ENCODE measurements around the gene RPL7L1. TPM values are rescaled to one million over a fixed set of nuclear protein-coding genes. Genes with fewer than 3 reads are reported as not detected.
A peak's percentile ranks its signal among the peaks of the same experiment; 100 is the strongest.
"Not testable (repeated sequence)": the region's sequence is repeated elsewhere in the genome, so short reads cannot be mapped to it uniquely, and the experiment has no call there.

Gene RPL7L1
- total RNA-seq, 1 donor from 2014 or later, result 56.4 TPM

- H3K9me3 Mint-ChIP-seq (ENCODE audit: low read depth), result no peaks in the 10 kb centered on the region
- H3K27me3 Mint-ChIP-seq (ENCODE audit: low read depth), result no peaks in the 10 kb centered on the region
- no peak overlapping the region for H3K27ac Mint-ChIP-seq (ENCODE audit: unreplicated experiment)
- peaks cover 15% of the 10 kb centered on the region for H3K4me1 Mint-ChIP-seq (ENCODE audit: low read depth)
- no peaks in the 10 kb centered on the region for H3K36me3 Mint-ChIP-seq (ENCODE audit: low read depth)
- H3K4me3 Mint-ChIP-seq (ENCODE audit: unreplicated experiment), result no peak overlapping the region
- TF ChIP-seq CTCF (IDR thresholded peaks at IDR 0.05), result no peak
- no peak for DNase-seq (ENCODE audit: low spot score)
Observed at GRCh38 chr6:42896178-42896719, 16.8 kb downstream of the RPL7L1 start.

- no peak overlapping the region for H3K27ac Mint-ChIP-seq (ENCODE audit: unreplicated experiment)
- DNase-seq (ENCODE audit: low spot score), result no peak
Observed at GRCh38 chr6:42898891-42899361, 19.5 kb downstream of the RPL7L1 start.

GRCh38 chr6:42899871-42900270 is 20.5 kb downstream of the RPL7L1 start:
- peak overlapping the region; percentile 59 for H3K27ac Mint-ChIP-seq (ENCODE audit: unreplicated experiment)
- TF ChIP-seq CTCF (IDR thresholded peaks at IDR 0.05), result no peak
- peaks cover 21% of the 10 kb centered on the region for H3K4me1 Mint-ChIP-seq (ENCODE audit: low read depth)
- H3K36me3 Mint-ChIP-seq (ENCODE audit: low read depth), result no peaks in the 10 kb centered on the region
- no peaks in the 10 kb centered on the region for H3K9me3 Mint-ChIP-seq (ENCODE audit: low read depth)
- H3K27me3 Mint-ChIP-seq (ENCODE audit: low read depth), result no peaks in the 10 kb centered on the region
- peak; percentile 33 for DNase-seq (ENCODE audit: low spot score)
- H3K4me3 Mint-ChIP-seq (ENCODE audit: unreplicated experiment), result no peak overlapping the region

More at GRCh38 chr6:42898891-42899361, 19.5 kb downstream of the RPL7L1 start:
- peak; percentile 84 for TF ChIP-seq CTCF (IDR thresholded peaks at IDR 0.05)
- Mint-ChIP-seq H3K4me3 (ENCODE audit: unreplicated experiment) (peak overlapping the region; percentile 33), H3K4me1 (ENCODE audit: low read depth) (peaks cover 21% of the 10 kb centered on the region), H3K27me3 (ENCODE audit: low read depth) (no peaks in the 10 kb centered on the region), H3K36me3 (ENCODE audit: low read depth) (no peaks in the 10 kb centered on the region), H3K9me3 (ENCODE audit: low read depth) (no peaks in the 10 kb centered on the region)

- peaks cover 21% of the 10 kb centered on the region for H3K4me1 Mint-ChIP-seq (ENCODE audit: low read depth)
- H3K4me3 Mint-ChIP-seq (ENCODE audit: unreplicated experiment), result peak overlapping the region; percentile 39
- no peaks in the 10 kb centered on the region for H3K27me3 Mint-ChIP-seq (ENCODE audit: low read depth)
- no peak overlapping the region for H3K27ac Mint-ChIP-seq (ENCODE audit: unreplicated experiment)
- peak; percentile 34 for DNase-seq (ENCODE audit: low spot score)
- TF ChIP-seq CTCF (IDR thresholded peaks at IDR 0.05), result peak; percentile 89
- no peaks in the 10 kb centered on the region for H3K9me3 Mint-ChIP-seq (ENCODE audit: low read depth)
- no peaks in the 10 kb centered on the region for H3K36me3 Mint-ChIP-seq (ENCODE audit: low read depth)
Observed at GRCh38 chr6:42901538-42901957, 22.1 kb downstream of the RPL7L1 start.

- peak; percentile 41 for DNase-seq (ENCODE audit: low spot score)
- not testable (repeated sequence) for H3K27ac Mint-ChIP-seq (ENCODE audit: unreplicated experiment); H3K4me3 Mint-ChIP-seq (ENCODE audit: unreplicated experiment); H3K9me3 Mint-ChIP-seq (ENCODE audit: low read depth); H3K36me3 Mint-ChIP-seq (ENCODE audit: low read depth); H3K27me3 Mint-ChIP-seq (ENCODE audit: low read depth)
- H3K4me1 Mint-ChIP-seq (ENCODE audit: low read depth), result peaks cover 21% of the 10 kb centered on the region
Observed at GRCh38 chr6:42902429-42903263, 23.2 kb downstream of the RPL7L1 start.

Data from chondrocyte (in vitro differentiated cells).